ENCODE results near the gene CMC4.
A peak's percentile ranks its signal among the peaks of the same experiment; 100 is the strongest.

CMC4 gene

GRCh38 chrX:155048977-155049619 is 21.8 kb downstream of the CMC4 start:
- no peaks in the 10 kb centered on the region for H3K27me3 ChIP-seq (ENCODE audit: insufficient read depth, poor library complexity, severe bottlenecking)
- DNase-seq (ENCODE audit: low read depth in 1 of 2, low spot score in 1 of 2) = peak in 1 of 2 experiments; percentile 63
- no peak overlapping the region for H3K4me3 ChIP-seq (replicated peaks; ENCODE audit: insufficient read depth, low read length)
- no peak overlapping the region for H3K27ac ChIP-seq (replicated peaks)
- TF ChIP-seq CTCF (IDR thresholded peaks at IDR 0.05; ENCODE audit: insufficient read depth, low read length) = peak; percentile 19
- no peak for TF ChIP-seq REST (IDR thresholded peaks at IDR 0.05; ENCODE audit: insufficient replicate concordance, low read depth)

- no peak overlapping the region for H3K4me3 ChIP-seq (replicated peaks; ENCODE audit: insufficient read depth, low read length)
- H3K27me3 ChIP-seq (ENCODE audit: insufficient read depth, poor library complexity, severe bottlenecking) = no peaks in the 10 kb centered on the region
- H3K27ac ChIP-seq (replicated peaks) = no peak overlapping the region
Measured at GRCh38 chrX:155046811-155047528, 24.0 kb downstream of the CMC4 start.

More at GRCh38 chrX:155046811-155047528, 24.0 kb downstream of the CMC4 start:
- no peak for DNase-seq (ENCODE audit: low read depth in 1 of 2, low spot score in 1 of 2)
- TF ChIP-seq SPI1 (IDR thresholded peaks at IDR 0.05; ENCODE audit: borderline replicate concordance, low read depth) (no peak), CTCF (IDR thresholded peaks at IDR 0.05; ENCODE audit: insufficient read depth, low read length) (no peak), GABPA (IDR thresholded peaks at IDR 0.05; ENCODE audit: low read depth) (no peak), POLR2AphosphoS5 (IDR thresholded peaks at IDR 0.05; ENCODE audit: low read depth) (no peak), REST (IDR thresholded peaks at IDR 0.05; ENCODE audit: insufficient replicate concordance, low read depth) (no peak)

Measured in HL-60 (cell line).